H1 (cell line): ENCODE measurements around the gene IL2RG. TPM values are rescaled to one million over a fixed set of nuclear protein-coding genes. Genes with fewer than 3 reads are reported as not detected.

Source experiments
- CTCF ChIA-PET: fragments of 300-600 bp; sonication (Branson Sonifier 250); formaldehyde crosslinking; loops from one replicate; lab custom pipeline; 2021; ENCODE audit not compliant: partially characterized antibody; lab: Charles Lee
- POLR2A ChIA-PET: fragments of 300-600 bp; sonication (Branson Sonifier 250); formaldehyde crosslinking; loops from one replicate; lab custom pipeline; 2021; ENCODE audit warnings: inconsistent platforms; ENCODE audit not compliant: partially characterized antibody; lab: Charles Lee
- DNase-seq, 2 experiments: peaks; one replicate each; pipeline versions ENCODE4 v3.0.0 to v3.0.0-alpha.2; 2010 to 2022; ENCODE audit warnings: low spot score in 2 of 2, low read depth in 1 of 2, mixed read lengths in 1 of 2
- FAIRE-seq: peaks from 2 replicates; lab custom pipeline; 2011; peaks lifted over from hg19 to GRCh38; lab: Jason Lieb, UNC
- H2AFZ ChIP-seq: 2 replicates; pipeline ENCODE4 v1.8.1; 2012; ENCODE audit warnings: low read length, inconsistent platforms
- H2AK5ac ChIP-seq: 2 replicates; pipeline ENCODE4 v1.6.1; 2013; ENCODE audit warnings: low read depth, low read length
- H2BK120ac ChIP-seq: replicated peaks from 2 replicates; pipeline ENCODE3; 2013; ENCODE audit warnings: low read depth, low read length, inconsistent platforms
- H2BK12ac ChIP-seq: 2 replicates; pipeline ENCODE4 v1.6.1; 2013; ENCODE audit warnings: low read depth, low read length
- H2BK15ac ChIP-seq: 2 replicates; pipeline ENCODE4 v1.6.1; 2013; ENCODE audit warnings: low read length
- H2BK20ac ChIP-seq: 2 replicates; pipeline ENCODE4 v1.6.1; 2013; ENCODE audit warnings: low read length
- H2BK5ac ChIP-seq: 2 replicates; pipeline ENCODE4 v1.6.1; 2013; ENCODE audit warnings: low read depth, low read length
- H3K14ac ChIP-seq: 2 replicates; pipeline ENCODE4 v1.6.1; 2013; ENCODE audit warnings: inconsistent platforms; ENCODE audit not compliant: insufficient read length
- H3K18ac ChIP-seq: 2 replicates; pipeline ENCODE4 v1.6.1; 2013; ENCODE audit warnings: low read length; ENCODE audit errors: extremely low read depth
- H3K23ac ChIP-seq: 2 replicates; pipeline ENCODE4 v1.6.1; 2013; ENCODE audit warnings: inconsistent platforms; ENCODE audit not compliant: insufficient read length
- H3K23me2 ChIP-seq: 2 replicates; pipeline ENCODE4 v1.6.1; 2013; ENCODE audit warnings: low read depth, low read length
- H3K27ac ChIP-seq: 2 replicates; pipeline ENCODE4 v1.6.1; 2011; ENCODE audit warnings: low read depth, low read length, inconsistent platforms
- H3K27me3 ChIP-seq, 4 experiments: replicated peaks in 1 of 4; 1 replicate in 1 of 4; 2 replicates in 3 of 4; pipeline versions ENCODE4 v1.6.1 to v1.8.1; 2011 to 2013; ENCODE audit warnings: low read length in 3 of 4, mild to moderate bottlenecking in 3 of 4, inconsistent platforms in 2 of 4, mixed read lengths in 2 of 4, moderate library complexity in 1 of 4; ENCODE audit not compliant: control insufficient read depth in 3 of 4, insufficient read depth in 3 of 4; ENCODE audit errors: extremely low read depth in 1 of 4
- H3K36me3 ChIP-seq, 4 experiments: 2 replicates each; pipeline versions ENCODE4 v1.6.1 to v1.8.1; 2011 to 2013; ENCODE audit warnings: mild to moderate bottlenecking in 4 of 4, low read length in 3 of 4, moderate library complexity in 2 of 4, control low read depth in 1 of 4, inconsistent platforms in 1 of 4; ENCODE audit not compliant: insufficient read depth in 4 of 4, control insufficient read depth in 2 of 4
- H3K4ac ChIP-seq: replicated peaks from 2 replicates; pipeline ENCODE3; 2013; ENCODE audit warnings: low read length, low read depth, mixed read lengths, inconsistent platforms; ENCODE audit not compliant: insufficient read length
- H3K4me1 ChIP-seq, 4 experiments: replicated peaks in 1 of 4; 1 replicate in 1 of 4; 2 replicates in 3 of 4; pipeline versions ENCODE4 v1.6.1 to v1.8.1; 2011 to 2013; ENCODE audit warnings: low read length in 3 of 4, inconsistent platforms in 2 of 4, mixed read lengths in 1 of 4; ENCODE audit not compliant: insufficient read depth in 4 of 4, control insufficient read depth in 3 of 4
- H3K4me2 ChIP-seq, 2 experiments: 2 replicates each; pipeline versions ENCODE4 v1.6.1 to v1.8.1; 2011 to 2013; ENCODE audit warnings: low read depth in 2 of 2, low read length in 2 of 2, control low read depth in 1 of 2, inconsistent platforms in 1 of 2, mild to moderate bottlenecking in 1 of 2; ENCODE audit not compliant: insufficient read depth in 1 of 2
- H3K4me3 ChIP-seq, 4 experiments: fragments of 200-600, 300-600 bp in 1 of 4; sonication (generic), shearing (Covaris generic), sonication (Bioruptor Twin) in 1 of 4; 2 replicates each; pipeline versions ENCODE4 v1.5.1 to v1.8.1; 2011 to 2016; ENCODE audit warnings: low read length in 4 of 4, low read depth in 3 of 4, control low read depth in 2 of 4, inconsistent platforms in 2 of 4, mild to moderate bottlenecking in 2 of 4, mixed read lengths in 1 of 4, moderate library complexity in 1 of 4; ENCODE audit not compliant: insufficient read depth in 2 of 4; ENCODE audit errors: extremely low read depth in 1 of 4
- H3K56ac ChIP-seq: replicated peaks from 2 replicates; pipeline ENCODE3; 2013; ENCODE audit warnings: low read depth, mild to moderate bottlenecking, mixed read lengths, low read length, inconsistent platforms; ENCODE audit not compliant: insufficient read length
- H3K79me1 ChIP-seq: 2 replicates; pipeline ENCODE4 v1.6.1; 2013; ENCODE audit warnings: low read depth, low read length, control low read depth
- H3K79me2 ChIP-seq, 2 experiments: 2 replicates each; pipeline versions ENCODE4 v1.6.1 to v1.8.1; 2012 to 2013; ENCODE audit warnings: low read length in 2 of 2, mild to moderate bottlenecking in 2 of 2, inconsistent platforms in 1 of 2; ENCODE audit not compliant: insufficient read depth in 2 of 2, control insufficient read depth in 1 of 2
- H3K9ac ChIP-seq, 4 experiments: replicated peaks in 1 of 4; 1 replicate in 1 of 4; 2 replicates in 3 of 4; pipeline versions ENCODE4 v1.6.1 to v1.8.1; 2011 to 2013; ENCODE audit warnings: low read depth in 3 of 4, low read length in 3 of 4, control low read depth in 2 of 4, mild to moderate bottlenecking in 2 of 4, moderate library complexity in 2 of 4, inconsistent platforms in 1 of 4; ENCODE audit errors: extremely low read depth in 1 of 4
- H3K9me3 ChIP-seq, 2 experiments: 2 replicates each; pipeline versions ENCODE4 v1.6.1 to v1.8.1; 2012 to 2013; ENCODE audit warnings: mild to moderate bottlenecking in 2 of 2, moderate library complexity in 2 of 2, control low read depth in 1 of 2, inconsistent platforms in 1 of 2, low read depth in 1 of 2, low read length in 1 of 2, mixed read lengths in 1 of 2; ENCODE audit not compliant: insufficient read depth in 2 of 2
- H4K20me1 ChIP-seq, 2 experiments: replicated peaks in 1 of 2; 2 replicates each; pipeline versions ENCODE3 to v1.8.1; 2011 to 2013; ENCODE audit warnings: inconsistent platforms in 2 of 2, low read length in 2 of 2, mild to moderate bottlenecking in 1 of 2; ENCODE audit not compliant: insufficient read depth in 2 of 2, control insufficient read depth in 1 of 2
- H4K5ac ChIP-seq: 2 replicates; pipeline ENCODE4 v1.6.1; 2013; ENCODE audit warnings: low read length, low read depth, mixed read lengths, inconsistent platforms; ENCODE audit not compliant: insufficient read length
- H4K8ac ChIP-seq: 2 replicates; pipeline ENCODE4 v1.8.0; 2013; ENCODE audit warnings: mild to moderate bottlenecking, moderate library complexity, low read length, inconsistent platforms; ENCODE audit not compliant: insufficient read depth; ENCODE audit errors: extremely low read depth
- H4K91ac ChIP-seq: replicated peaks from 2 replicates; pipeline ENCODE3; 2013; ENCODE audit warnings: low read length, mixed read lengths, inconsistent platforms; ENCODE audit not compliant: insufficient read length
- BACH1 ChIP-seq: IDR thresholded peaks from 2 replicates; pipeline ENCODE4 v1.6.1; 2012; ENCODE audit warnings: low read length, improper control_type of control experiment
- CBX8 ChIP-seq: fragments of 300-800, 300-1000 bp; sonication (generic); IDR thresholded peaks from 2 replicates; pipeline ENCODE4 v1.7.1; 2016; ENCODE audit warnings: low read depth, low read length, borderline replicate concordance
- CHD2 ChIP-seq: IDR thresholded peaks from 2 replicates; pipeline ENCODE4 v1.6.1; 2012; ENCODE audit warnings: low read length, improper control_type of control experiment
- CREB1 ChIP-seq: IDR thresholded peaks from 2 replicates; pipeline ENCODE4 v1.6.1; 2012; ENCODE audit warnings: inconsistent platforms
- CTBP2 ChIP-seq: IDR thresholded peaks from 2 replicates; pipeline ENCODE4 v1.7.0; 2011; ENCODE audit warnings: borderline replicate concordance, mild to moderate bottlenecking, moderate library complexity, mixed read lengths, low read length; ENCODE audit not compliant: insufficient read depth, insufficient read length
- EP300 ChIP-seq, 2 experiments: IDR thresholded peaks; 1 replicate in 1 of 2; 2 replicates in 1 of 2; pipeline ENCODE4 v1.6.1; 2011 to 2012; ENCODE audit warnings: low read depth in 2 of 2, low read length in 2 of 2, mild to moderate bottlenecking in 2 of 2, borderline replicate concordance in 1 of 2, inconsistent platforms in 1 of 2, moderate library complexity in 1 of 2
- EZH2 ChIP-seq: fragments of 200-600 bp; sonication (generic); IDR thresholded peaks from 2 replicates; pipeline ENCODE4 v1.7.1; 2012; ENCODE audit warnings: low read depth, mild to moderate bottlenecking, moderate library complexity, low read length, inconsistent platforms; ENCODE audit not compliant: severe bottlenecking
- HDAC2 ChIP-seq, 2 experiments: fragments of 300-600 bp in 1 of 2; sonication (generic) in 1 of 2; IDR thresholded peaks; 2 replicates each; pipeline ENCODE4 v1.6.1; 2011 to 2012; ENCODE audit warnings: low read depth in 2 of 2, low read length in 2 of 2, mild to moderate bottlenecking in 2 of 2, moderate library complexity in 2 of 2, borderline replicate concordance in 1 of 2, inconsistent platforms in 1 of 2
- POLR2A ChIP-seq, 2 experiments: IDR thresholded peaks; 1 replicate in 1 of 2; 2 replicates in 1 of 2; pipeline ENCODE4 v1.6.1; 2011; ENCODE audit warnings: low read depth in 2 of 2, low read length in 2 of 2, mild to moderate bottlenecking in 2 of 2; ENCODE audit errors: control extremely low read depth in 1 of 2
- POU5F1 ChIP-seq: IDR thresholded peaks from 2 replicates; pipeline ENCODE4 v1.6.1; 2011; ENCODE audit warnings: low read depth, mild to moderate bottlenecking, low read length, moderate library complexity
- SAP30 ChIP-seq: fragments of 300-600 bp; sonication (generic); IDR thresholded peaks from 2 replicates; pipeline ENCODE4 v1.7.1; 2012; ENCODE audit warnings: low read length, moderate library complexity, mild to moderate bottlenecking, inconsistent platforms; ENCODE audit not compliant: insufficient read depth, insufficient replicate concordance
- SIN3A ChIP-seq, 2 experiments: IDR thresholded peaks in 1 of 2; conservative IDR thresholded peaks in 1 of 2; 2 replicates each; pipeline ENCODE4 v1.6.1; 2011 to 2012; ENCODE audit warnings: low read length in 2 of 2, improper control_type of control experiment in 1 of 2, low read depth in 1 of 2, mild to moderate bottlenecking in 1 of 2
- SIRT6 ChIP-seq: IDR thresholded peaks from one replicate; pipeline ENCODE4 v1.7.1; 2012; ENCODE audit warnings: low read length, inconsistent platforms
- SP1 ChIP-seq: IDR thresholded peaks from 2 replicates; pipeline ENCODE4 v1.6.1; 2011; ENCODE audit warnings: low read depth, low read length
- ZNF274 ChIP-seq: IDR thresholded peaks from 2 replicates; pipeline ENCODE4 v1.7.0; 2012; ENCODE audit warnings: low read length, borderline replicate concordance; ENCODE audit errors: extremely low read depth
- WGBS, 2 experiments: shearing (Covaris generic) in 1 of 2; methylation state at CpG; one replicate each; pipeline versions ENCODE4 v1.1.6 to v1.1.7; 2013 to 2015; ENCODE audit warnings: low lambda C conversion rate in 2 of 2, mixed read lengths in 2 of 2, inconsistent platforms in 1 of 2, low coverage in 1 of 2, missing lambda C conversion rate in 1 of 2; ENCODE audit not compliant: insufficient replicate concordance in 2 of 2, insufficient coverage in 1 of 2, insufficient read length in 1 of 2; ENCODE audit errors: extremely low coverage in 1 of 2, missing lambda C conversion rate in 1 of 2; 5-methylcytosine and 5-hydroxymethylcytosine counted together
- polyA plus RNA-seq, 7 experiments: library from polyadenylated mRNA; depleted of rRNA in 3 of 7; stranded (reverse) in 5 of 7; unstranded in 2 of 7; fragments of >200 nt in 5 of 7; fragments of 200-250 nt in 2 of 7; gene quantifications; 1 replicate in 5 of 7; 2 replicates in 1 of 7; 4 replicates in 1 of 7; pipeline versions ENCODE4 v1.2.1 to v1.2.3, GENCODE V29; 2011 to 2013; ENCODE audit warnings: missing spikeins in 2 of 7, mixed read lengths in 2 of 7
- total RNA-seq: library from RNA; stranded (reverse); fragmentation: NEBNext Ultra II Directional; extraction: Animal tissue kit (Norgen Biotek cat#: 25700); gene quantifications from 2 replicates; pipeline ENCODE4 v1.2.1, GENCODE V29; 2021

IL2RG gene
- total and polyA plus RNA-seq, 2 of the 8 experiments (the other 6 are each of a cell fraction or from before 2014, with no cell fraction given), result not detected

- Histone ChIP-seq H2AFZ (no peak overlapping the region), H3K23me2 (peaks cover 2% of the 10 kb centered on the region; the same call in 1 of the 2 replicates), H3K36me3 (no peaks in the 10 kb centered on the region), H4K8ac (no peak overlapping the region), H3K4ac (no peak overlapping the region), H4K91ac (no peak overlapping the region), H3K79me1 (no peaks in the 10 kb centered on the region), H2AK5ac (no peak overlapping the region), H3K56ac (no peak overlapping the region), H4K20me1 (no peaks in the 10 kb centered on the region), H3K79me2 (no peaks in the 10 kb centered on the region), H3K18ac (no peak overlapping the region), H3K14ac (no peak overlapping the region), H3K9me3 (no peaks in the 10 kb centered on the region), H3K27me3 (peaks cover 0 to 2% (median 0%) of the 10 kb centered on the region in 4 experiments; a peak in 2 of 7 replicates), H2BK12ac (no peak overlapping the region), H2BK15ac (no peak overlapping the region), H3K4me1 (peaks cover 2 to 23% (median 8%) of the 10 kb centered on the region in 4 experiments; a peak in 3 of 7 replicates), H3K23ac (no peak overlapping the region), H2BK20ac (no peak overlapping the region), H3K27ac (no peak overlapping the region), H2BK120ac (no peak overlapping the region), H3K4me2 (no peak overlapping the region), H4K5ac (no peak overlapping the region), H3K9ac (no peak overlapping the region), H2BK5ac (no peak overlapping the region), H3K4me3 (no peak overlapping the region)
- CTCF ChIA-PET, result no interaction called here
- FAIRE-seq (no peak), DNase-seq (no peak)
- POLR2A ChIA-PET, result no interaction called here
- WGBS, 2 experiments, result 89% methylated on average over 4 of the region's 4 CpGs; no CpG with 5 or more reads in 1 of the 2 experiments
- TF ChIP-seq HDAC2 (IDR thresholded peaks at IDR 0.05; ENCODE audit: borderline replicate concordance in 1 of 2, low read depth in 2 of 2, low read length in 2 of 2) (no peak), SIN3A (conservative IDR thresholded peaks at IDR 0.05 in 1 of 2, IDR thresholded peaks at IDR 0.05 in 1 of 2; ENCODE audit: low read depth in 1 of 2, low read length in 2 of 2) (no peak), POU5F1 (no peak), SAP30 (no peak), POLR2A (IDR thresholded peaks at IDR 0.05; ENCODE audit: control extremely low read depth in 1 of 2, low read depth in 2 of 2, low read length in 2 of 2) (no peak), CTBP2 (no peak), SIRT6 (no peak), CBX8 (no peak), CHD2 (no peak), EP300 (IDR thresholded peaks at IDR 0.05; ENCODE audit: borderline replicate concordance in 1 of 2, low read depth in 2 of 2, low read length in 2 of 2) (no peak), SP1 (no peak), EZH2 (no peak), ZNF274 (no peak), CREB1 (no peak), BACH1 (no peak)
These were observed 4.1 kb downstream of the IL2RG start for GRCh38 chrX:71107245-71107644.
